GM23338 (cell line): ENCODE data around the gene NOSIP. TPM values are rescaled to one million over a fixed set of nuclear protein-coding genes. Genes with fewer than 3 reads are reported as not detected.

ENCODE experiments used
- ATAC-seq: fragments of 200-7000 bp; cut with Tn5 transposase; 3 replicates; pipeline ENCODE4 v1.9.1; 2020
- DNase-seq: peaks from one replicate; pipeline ENCODE4 v3.0.0-alpha.2; 2015; ENCODE audit warnings: low spot score
- H2AFZ ChIP-seq: fragments of 200-600 bp; sonication (generic); 2 replicates; pipeline ENCODE4 v1.8.0; 2016; ENCODE audit warnings: antibody characterized with exemption, mild to moderate bottlenecking, moderate library complexity
- H3F3A ChIP-seq: fragments of 200-600 bp; sonication (generic); replicated peaks from 2 replicates; pipeline ENCODE4 v1.8.0; 2017; ENCODE audit warnings: antibody characterized with exemption, mixed run types, low read depth
- H3K27ac ChIP-seq: fragments of 200-600 bp; sonication (generic); 2 replicates; pipeline ENCODE4 v1.6.1; 2016; ENCODE audit warnings: low read depth
- H3K27me3 ChIP-seq: fragments of 200-600 bp; sonication (generic); 2 replicates; pipeline ENCODE4 v1.8.0; 2016; ENCODE audit warnings: mild to moderate bottlenecking, mixed run types, moderate library complexity; ENCODE audit not compliant: insufficient read depth
- H3K36me3 ChIP-seq: fragments of 200-600 bp; sonication (generic); 2 replicates; pipeline ENCODE4 v1.8.0; 2016; ENCODE audit warnings: mild to moderate bottlenecking; ENCODE audit not compliant: insufficient read depth
- H3K4me1 ChIP-seq: fragments of 200-600 bp; sonication (generic); 2 replicates; pipeline ENCODE4 v1.8.0; 2016; ENCODE audit warnings: mild to moderate bottlenecking, moderate library complexity; ENCODE audit not compliant: insufficient read depth
- H3K4me2 ChIP-seq: fragments of 200-600 bp; sonication (generic); 2 replicates; pipeline ENCODE4 v1.7.1; 2017; ENCODE audit warnings: mixed run types
- H3K4me3 ChIP-seq: fragments of 200-600 bp; sonication (generic); 2 replicates; pipeline ENCODE4 v1.6.1; 2016; ENCODE audit warnings: mixed run types
- H3K79me2 ChIP-seq: fragments of 200-600 bp; sonication (generic); replicated peaks from 2 replicates; pipeline ENCODE4 v1.8.0; 2017; ENCODE audit warnings: mild to moderate bottlenecking; ENCODE audit not compliant: insufficient read depth
- H3K9me2 ChIP-seq: fragments of 200-600 bp; sonication (generic); 2 replicates; pipeline ENCODE4 v1.8.0; 2017; ENCODE audit not compliant: insufficient read depth
- H4K20me1 ChIP-seq: fragments of 200-600 bp; sonication (generic); replicated peaks from 2 replicates; pipeline ENCODE4 v1.8.0; 2017; ENCODE audit warnings: mild to moderate bottlenecking; ENCODE audit not compliant: insufficient read depth
- H3K27ac Mint-ChIP-seq: 2 replicates; pipeline ENCODE4 v1.8.0; 2020; ENCODE audit warnings: inconsistent platforms, mild to moderate bottlenecking, moderate library complexity, mixed read lengths
- H3K27me3 Mint-ChIP-seq: 3 replicates; pipeline ENCODE4 v1.8.0; 2022; ENCODE audit warnings: low read depth, mild to moderate bottlenecking, moderate library complexity, mixed read lengths, inconsistent platforms; ENCODE audit not compliant: insufficient read depth, poor library complexity
- H3K36me3 Mint-ChIP-seq: 3 replicates; pipeline ENCODE4 v1.8.0; 2021; ENCODE audit warnings: low read depth, mild to moderate bottlenecking, inconsistent platforms, moderate library complexity, mixed read lengths
- H3K4me1 Mint-ChIP-seq: 3 replicates; pipeline ENCODE4 v1.8.0; 2020; ENCODE audit warnings: mild to moderate bottlenecking, inconsistent platforms, mixed read lengths
- H3K4me3 Mint-ChIP-seq: 3 replicates; pipeline ENCODE4 v1.8.0; 2021; ENCODE audit warnings: moderate library complexity, mild to moderate bottlenecking, inconsistent platforms, mixed read lengths
- H3K9me3 Mint-ChIP-seq: 3 replicates; pipeline ENCODE4 v1.8.0; 2020; ENCODE audit warnings: moderate library complexity, mild to moderate bottlenecking, inconsistent platforms, mixed read lengths
- CTCF ChIP-seq, 2 experiments: fragments of 200-600 bp in 1 of 2; sonication (generic) in 1 of 2; conservative IDR thresholded peaks; 2 replicates each; pipeline versions ENCODE4 v1.5.1 to v1.6.1; 2016 to 2017; ENCODE audit warnings: antibody characterized with exemption in 2 of 2, low read depth in 2 of 2, mild to moderate bottlenecking in 2 of 2, moderate library complexity in 1 of 2
- JUNB ChIP-seq: IDR thresholded peaks from one replicate; pipeline ENCODE4 v1.6.1; 2016; ENCODE audit warnings: antibody characterized with exemption; ENCODE audit not compliant: unreplicated experiment
- NANOG ChIP-seq: IDR thresholded peaks from 2 replicates; pipeline ENCODE4 v1.6.1; 2016; ENCODE audit warnings: antibody characterized with exemption, borderline replicate concordance
- POLR2AphosphoS5 ChIP-seq: IDR thresholded peaks from 2 replicates; pipeline ENCODE4 v1.6.1; 2016; ENCODE audit warnings: antibody characterized with exemption, low read depth
- REST ChIP-seq: IDR thresholded peaks from one replicate; pipeline ENCODE4 v1.6.1; 2018; ENCODE audit warnings: antibody characterized with exemption; ENCODE audit not compliant: unreplicated experiment
- STAT1 ChIP-seq: IDR thresholded peaks from one replicate; pipeline ENCODE4 v1.6.1; 2016; ENCODE audit warnings: antibody characterized with exemption; ENCODE audit not compliant: unreplicated experiment
- ZNF114 ChIP-seq: fragments of 250-450 bp; sonication (Bioruptor Pico); IDR thresholded peaks from 2 replicates; pipeline ENCODE4 v1.5.0; 2020; ENCODE audit warnings: mild to moderate bottlenecking, moderate library complexity
- ZNF331 ChIP-seq: fragments of 250-450 bp; sonication (Bioruptor Pico); IDR thresholded peaks from 2 replicates; pipeline ENCODE4 v1.5.0; 2020; ENCODE audit warnings: low read depth, mild to moderate bottlenecking, moderate library complexity
- ZNF462 ChIP-seq: fragments of 250-450 bp; sonication (Bioruptor Pico); IDR thresholded peaks from 2 replicates; pipeline ENCODE4 v1.5.0; 2020; ENCODE audit warnings: mild to moderate bottlenecking, moderate library complexity
- polyA plus RNA-seq: library from polyadenylated mRNA; unstranded; fragments of >200 nt; fragmentation: Nextera tagmentation; extraction: Ambion mirVana; gene quantifications from 2 replicates; pipeline ENCODE4 v1.2.1, GENCODE V29; 2016
- total RNA-seq: library from RNA; depleted of rRNA; stranded (reverse); fragments of >200 nt; shearing (Covaris generic); gene quantifications from 2 replicates; pipeline ENCODE4 v1.2.3, GENCODE V29; 2014

Gene NOSIP
- total and polyA plus RNA-seq, 2 experiments from 2014 or later: 88.5 to 143 TPM

- Histone ChIP-seq H4K20me1 (peaks cover 10% of the 10 kb centered on the region), H3K9me2 (no peaks in the 10 kb centered on the region), H3K4me3 (no peak overlapping the region), H2AFZ (no peak overlapping the region), H3K27me3 (no peaks in the 10 kb centered on the region), H3K79me2 (no peaks in the 10 kb centered on the region), H3K4me2 (no peak overlapping the region), H3K36me3 (peaks cover 10% of the 10 kb centered on the region), H3K4me1 (no peaks in the 10 kb centered on the region), H3F3A (0 out of 2 replicates have a peak, but pooled peaks cover 10% of the 10 kb centered on the region), H3K27ac (no peak overlapping the region)
- H3K36me3 Mint-ChIP-seq: peaks cover 32% of the 10 kb centered on the region
- no peak for DNase-seq
- TF ChIP-seq NANOG: no peak
- no peak for TF ChIP-seq REST
- no peak for TF ChIP-seq JUNB
- no peak for TF ChIP-seq STAT1
- TF ChIP-seq ZNF331 (CRISPR knock-in tag): no peak
- no peak overlapping the region for H3K4me3 Mint-ChIP-seq
- no peak overlapping the region; the same call in 1 of the 2 replicates for H3K27ac Mint-ChIP-seq
- H3K27me3 Mint-ChIP-seq: peaks cover 13% of the 10 kb centered on the region
- peaks cover 5% of the 10 kb centered on the region; the same call in 1 of the 3 replicates for H3K4me1 Mint-ChIP-seq
- no peak for ATAC-seq
- no peaks in the 10 kb centered on the region for H3K9me3 Mint-ChIP-seq
Measured at GRCh38 chr19:49520705-49521319, 59.5 kb downstream of the NOSIP start.

- peaks cover 25% of the 10 kb centered on the region for H3K36me3 Mint-ChIP-seq
- 0 out of 2 replicates have a peak, but pooled peaks cover 10% of the 10 kb centered on the region for H3F3A ChIP-seq
- ATAC-seq: no peak
- no peak overlapping the region for H2AFZ ChIP-seq
- no peak for DNase-seq
- peaks cover 3% of the 10 kb centered on the region; the same call in 1 of the 3 replicates for H3K4me1 Mint-ChIP-seq
- H3K27me3 ChIP-seq: no peaks in the 10 kb centered on the region
- peaks cover 14% of the 10 kb centered on the region for H3K27me3 Mint-ChIP-seq
- no peak overlapping the region for H3K4me3 ChIP-seq
- no peak overlapping the region for H3K4me3 Mint-ChIP-seq
- H3K36me3 ChIP-seq: peaks cover 5% of the 10 kb centered on the region
- no peaks in the 10 kb centered on the region for H3K9me3 Mint-ChIP-seq
- peaks cover 10% of the 10 kb centered on the region for H4K20me1 ChIP-seq
- H3K4me1 ChIP-seq: peaks cover 9% of the 10 kb centered on the region; the same call in 1 of the 2 replicates
- H3K9me2 ChIP-seq: no peaks in the 10 kb centered on the region
- peaks cover 11% of the 10 kb centered on the region; the same call in 1 of the 2 replicates for H3K79me2 ChIP-seq
- H3K27ac Mint-ChIP-seq: no peak overlapping the region
- no peak overlapping the region for H3K27ac ChIP-seq
- H3K4me2 ChIP-seq: no peak overlapping the region
- no peak for TF ChIP-seq ZNF114 (CRISPR knock-in tag)
- no peak for TF ChIP-seq POLR2AphosphoS5
- TF ChIP-seq ZNF462: no peak
- TF ChIP-seq ZNF331 (CRISPR knock-in tag): no peak
- no peak for TF ChIP-seq CTCF (conservative IDR thresholded peaks at IDR 0.05; ENCODE audit: low read depth in 2 of 2)
Measured at GRCh38 chr19:49518033-49518432, 62.3 kb downstream of the NOSIP start.
